ENCODE results near the gene DGCR2. TPM values are rescaled to one million over a fixed set of nuclear protein-coding genes. Genes with fewer than 3 reads are reported as not detected.
A peak's percentile ranks its signal among the peaks of the same experiment; 100 is the strongest.

Gene DGCR2
- total RNA-seq, 1 experiment from 2014 or later = 18.6 TPM

GRCh38 chr22:19070397-19071169 lies 51.6 kb downstream of the DGCR2 start:
- Histone ChIP-seq H2AFZ (ENCODE audit: low read length) (no peak overlapping the region), H3K4me2 (ENCODE audit: low read depth, low read length, poor library complexity, severe bottlenecking) (no peak overlapping the region), H3K9me2 (replicated peaks; ENCODE audit: insufficient read depth, low read length) (no peaks in the 10 kb centered on the region), H4K20me1 (ENCODE audit: insufficient read depth, low read depth, low read length) (peaks cover 7% of the 10 kb centered on the region; the same call in 1 of the 2 replicates), H3K27ac (ENCODE audit: low read length) (peak overlapping the region; percentile 81; the same call in 1 of the 2 replicates), H3K4me3 (ENCODE audit: low read length) (no peak overlapping the region), H3K27me3 (ENCODE audit: low read length) (no peaks in the 10 kb centered on the region), H3K4me1 (ENCODE audit: low read length) (peaks cover 16% of the 10 kb centered on the region), H3K36me3 (ENCODE audit: insufficient read depth, low read length) (peaks cover 4% of the 10 kb centered on the region; the same call in 1 of the 2 replicates), H3K79me2 (ENCODE audit: low read length) (peaks cover 50% of the 10 kb centered on the region), H3K9ac (ENCODE audit: low read length) (no peak overlapping the region), H3K9me3 (ENCODE audit: low read length) (no peaks in the 10 kb centered on the region)
- no peak for DNase-seq

DNA sequence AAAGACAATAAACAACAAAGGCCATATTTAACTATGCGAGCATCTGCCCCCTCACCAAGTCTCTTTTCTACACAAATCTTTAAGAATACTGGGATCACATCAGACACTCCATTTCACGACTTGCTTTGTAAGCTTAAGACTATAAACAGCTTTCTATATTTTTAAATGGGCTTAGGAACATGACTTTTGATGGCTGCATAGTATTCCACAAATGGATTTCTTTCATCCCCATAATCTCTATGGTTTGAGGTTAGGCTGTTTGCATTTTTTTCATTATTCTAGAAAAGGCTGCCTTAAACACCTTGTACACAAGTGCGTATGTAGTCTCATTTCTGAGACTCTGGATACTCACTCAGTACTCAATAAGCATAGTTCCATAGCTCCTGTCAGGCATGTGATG lies 52.8 kb downstream of the DGCR2 start:
- Histone ChIP-seq H3K36me3 (ENCODE audit: insufficient read depth, low read length) (peaks cover 4% of the 10 kb centered on the region; the same call in 1 of the 2 replicates), H3K9me3 (ENCODE audit: low read length) (no peaks in the 10 kb centered on the region), H4K20me1 (ENCODE audit: insufficient read depth, low read depth, low read length) (peaks cover 7% of the 10 kb centered on the region; the same call in 1 of the 2 replicates), H3K4me2 (ENCODE audit: low read depth, low read length, poor library complexity, severe bottlenecking) (peak overlapping the region; percentile 38), H3K79me2 (ENCODE audit: low read length) (peaks cover 43% of the 10 kb centered on the region), H3K9ac (ENCODE audit: low read length) (no peak overlapping the region), H2AFZ (ENCODE audit: low read length) (no peak overlapping the region), H3K4me3 (ENCODE audit: low read length) (no peak overlapping the region), H3K27me3 (ENCODE audit: low read length) (no peaks in the 10 kb centered on the region), H3K9me2 (replicated peaks; ENCODE audit: insufficient read depth, low read length) (no peaks in the 10 kb centered on the region), H3K27ac (ENCODE audit: low read length) (peak overlapping the region; percentile 81), H3K4me1 (ENCODE audit: low read length) (peaks cover 16% of the 10 kb centered on the region)
- DNase-seq = no peak

- peak overlapping the region; percentile 81 for H3K27ac ChIP-seq (ENCODE audit: low read length)
These were observed 53.4 kb downstream of the DGCR2 start for GRCh38 chr22:19068784-19069271.

DNA sequence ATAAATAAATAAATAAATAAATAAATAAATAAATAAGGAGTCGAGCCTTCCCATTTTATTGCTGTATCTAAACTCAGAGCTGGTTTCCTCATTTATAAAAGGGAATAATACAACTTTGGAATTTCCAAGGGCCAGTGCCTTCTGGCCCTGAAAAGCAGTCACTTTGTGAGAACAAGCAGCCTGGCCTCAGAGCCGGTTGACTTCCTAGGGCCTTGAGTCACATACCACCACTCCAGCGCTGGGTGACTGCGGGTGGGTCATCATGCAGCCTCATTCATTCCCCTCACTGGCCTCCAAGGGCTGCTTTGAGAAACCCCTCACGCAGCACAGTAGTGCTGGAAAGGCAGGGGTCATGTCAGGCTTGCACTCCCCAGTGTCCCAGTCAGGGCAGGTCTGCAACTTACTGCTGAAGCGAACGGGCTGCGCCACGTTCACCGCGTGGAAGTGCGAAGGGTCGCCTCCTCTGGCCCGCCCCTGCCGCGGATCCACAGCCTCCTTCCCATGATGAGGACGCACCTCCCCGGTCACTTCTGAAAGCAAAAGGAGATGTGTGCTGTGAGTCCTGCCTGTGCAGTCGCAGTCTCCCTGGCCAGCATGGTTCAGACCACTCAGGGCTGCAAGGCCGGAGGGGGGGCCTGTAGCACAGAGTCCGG lies 54.4 kb downstream of the DGCR2 start:
- peaks cover 7% of the 10 kb centered on the region; the same call in 1 of the 2 replicates for H4K20me1 ChIP-seq (ENCODE audit: insufficient read depth, low read depth, low read length)
- H3K36me3 ChIP-seq (ENCODE audit: insufficient read depth, low read length) = peaks cover 4% of the 10 kb centered on the region; the same call in 1 of the 2 replicates
- H3K9ac ChIP-seq (ENCODE audit: low read length) = no peak overlapping the region

More at GRCh38 chr22:19068784-19069271, 53.4 kb downstream of the DGCR2 start:
- H3K79me2 ChIP-seq (ENCODE audit: low read length) = peaks cover 40% of the 10 kb centered on the region
- peak overlapping the region; percentile 42 for H3K9ac ChIP-seq (ENCODE audit: low read length)
- H3K27me3 ChIP-seq (ENCODE audit: low read length) = no peaks in the 10 kb centered on the region
- H3K4me1 ChIP-seq (ENCODE audit: low read length) = peaks cover 16% of the 10 kb centered on the region
- H3K9me2 ChIP-seq (replicated peaks; ENCODE audit: insufficient read depth, low read length) = no peaks in the 10 kb centered on the region
- peak overlapping the region; percentile 25; the same call in 1 of the 2 replicates for H3K4me3 ChIP-seq (ENCODE audit: low read length)
- peaks cover 4% of the 10 kb centered on the region; the same call in 1 of the 2 replicates for H3K36me3 ChIP-seq (ENCODE audit: insufficient read depth, low read length)
- H2AFZ ChIP-seq (ENCODE audit: low read length) = no peak overlapping the region
- peaks cover 7% of the 10 kb centered on the region; the same call in 1 of the 2 replicates for H4K20me1 ChIP-seq (ENCODE audit: insufficient read depth, low read depth, low read length)
- H3K4me2 ChIP-seq (ENCODE audit: low read depth, low read length, poor library complexity, severe bottlenecking) = peak overlapping the region; percentile 38
- no peaks in the 10 kb centered on the region for H3K9me3 ChIP-seq (ENCODE audit: low read length)
- peak; percentile 78 for DNase-seq

GRCh38 chr22:19066531-19067271 lies 55.5 kb downstream of the DGCR2 start:
- Histone ChIP-seq H3K79me2 (ENCODE audit: low read length) (peaks cover 23% of the 10 kb centered on the region), H3K9ac (ENCODE audit: low read length) (no peak overlapping the region), H3K9me3 (ENCODE audit: low read length) (no peaks in the 10 kb centered on the region), H3K9me2 (replicated peaks; ENCODE audit: insufficient read depth, low read length) (no peaks in the 10 kb centered on the region), H3K27ac (ENCODE audit: low read length) (no peak overlapping the region), H4K20me1 (ENCODE audit: insufficient read depth, low read depth, low read length) (peaks cover 7% of the 10 kb centered on the region; the same call in 1 of the 2 replicates), H3K4me3 (ENCODE audit: low read length) (no peak overlapping the region), H3K4me2 (ENCODE audit: low read depth, low read length, poor library complexity, severe bottlenecking) (no peak overlapping the region), H3K27me3 (ENCODE audit: low read length) (no peaks in the 10 kb centered on the region), H2AFZ (ENCODE audit: low read length) (no peak overlapping the region), H3K4me1 (ENCODE audit: low read length) (peaks cover 16% of the 10 kb centered on the region), H3K36me3 (ENCODE audit: insufficient read depth, low read length) (peaks cover 4% of the 10 kb centered on the region; the same call in 1 of the 2 replicates)
- no peak for DNase-seq

More for the DNA sequence above, 54.4 kb downstream of the DGCR2 start:
- Histone ChIP-seq H3K4me2 (ENCODE audit: low read depth, low read length, poor library complexity, severe bottlenecking) (no peak overlapping the region), H3K27me3 (ENCODE audit: low read length) (no peaks in the 10 kb centered on the region), H3K9me2 (replicated peaks; ENCODE audit: insufficient read depth, low read length) (no peaks in the 10 kb centered on the region), H3K4me3 (ENCODE audit: low read length) (no peak overlapping the region), H3K4me1 (ENCODE audit: low read length) (peaks cover 16% of the 10 kb centered on the region), H3K9me3 (ENCODE audit: low read length) (no peaks in the 10 kb centered on the region), H3K79me2 (ENCODE audit: low read length) (peaks cover 30% of the 10 kb centered on the region), H3K27ac (ENCODE audit: low read length) (peak overlapping the region; percentile 81), H2AFZ (ENCODE audit: low read length) (no peak overlapping the region)
- DNase-seq = no peak

DNA sequence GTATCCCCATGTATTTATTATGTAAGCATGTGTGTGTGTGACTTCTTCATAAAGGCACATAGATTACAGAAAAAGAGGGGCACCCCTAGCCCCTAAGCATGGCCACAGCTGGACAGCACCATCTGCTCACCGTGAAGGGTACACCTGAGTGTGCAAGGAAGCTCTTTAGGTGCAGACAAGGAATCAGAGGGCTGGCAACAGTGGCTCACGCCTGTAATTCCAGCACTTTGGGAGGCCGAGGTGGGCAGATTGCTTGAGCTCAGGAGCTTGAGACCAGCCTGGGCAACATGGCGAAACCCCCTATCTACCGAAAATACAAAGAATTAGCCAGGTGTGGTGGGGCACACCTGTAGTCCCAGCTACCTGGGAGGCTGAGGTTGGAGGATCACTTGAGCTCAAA lies 56.3 kb downstream of the DGCR2 start:
- no peak overlapping the region for H3K4me2 ChIP-seq (ENCODE audit: low read depth, low read length, poor library complexity, severe bottlenecking)
- H3K4me3 ChIP-seq (ENCODE audit: low read length) = no peak overlapping the region
- no peaks in the 10 kb centered on the region for H3K27me3 ChIP-seq (ENCODE audit: low read length)
- no peak for DNase-seq
- peaks cover 17% of the 10 kb centered on the region for H3K79me2 ChIP-seq (ENCODE audit: low read length)
- peaks cover 4% of the 10 kb centered on the region; the same call in 1 of the 2 replicates for H3K36me3 ChIP-seq (ENCODE audit: insufficient read depth, low read length)
- no peaks in the 10 kb centered on the region for H3K9me3 ChIP-seq (ENCODE audit: low read length)
- H4K20me1 ChIP-seq (ENCODE audit: insufficient read depth, low read depth, low read length) = peaks cover 7% of the 10 kb centered on the region; the same call in 1 of the 2 replicates
- H2AFZ ChIP-seq (ENCODE audit: low read length) = no peak overlapping the region
- H3K27ac ChIP-seq (ENCODE audit: low read length) = no peak overlapping the region
- no peak overlapping the region for H3K9ac ChIP-seq (ENCODE audit: low read length)
- H3K9me2 ChIP-seq (replicated peaks; ENCODE audit: insufficient read depth, low read length) = no peaks in the 10 kb centered on the region
- peaks cover 16% of the 10 kb centered on the region for H3K4me1 ChIP-seq (ENCODE audit: low read length)

DNA sequence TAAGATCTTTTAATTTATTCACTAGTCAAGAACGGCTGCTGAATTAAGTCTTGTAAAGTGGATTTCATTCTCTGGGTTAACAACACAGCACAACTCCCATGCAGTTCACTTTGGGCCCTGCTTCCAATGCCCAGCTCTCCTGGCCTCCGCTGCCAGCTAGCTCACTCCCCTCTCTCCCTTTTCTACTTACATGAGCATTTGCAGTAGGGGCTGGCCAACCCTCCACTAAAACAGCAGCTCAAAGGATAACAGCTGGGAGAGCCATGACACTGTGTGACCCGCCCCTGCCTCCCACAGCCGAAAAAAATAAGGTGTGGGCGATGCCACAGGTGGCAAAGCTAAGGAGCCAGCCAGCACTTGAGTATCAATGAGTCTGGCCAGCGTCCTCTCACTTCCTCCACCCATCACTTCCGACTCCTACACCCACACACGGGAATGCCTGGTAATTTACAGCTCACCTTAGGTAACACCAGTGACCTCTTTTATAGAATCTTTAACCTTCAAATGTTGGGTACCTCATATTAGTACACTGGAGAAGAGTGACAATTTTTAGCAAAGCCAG lies 56.8 kb downstream of the DGCR2 start:
- H3K9me2 ChIP-seq (replicated peaks; ENCODE audit: insufficient read depth, low read length) = no peaks in the 10 kb centered on the region
- no peak overlapping the region for H3K4me2 ChIP-seq (ENCODE audit: low read depth, low read length, poor library complexity, severe bottlenecking)
- H3K36me3 ChIP-seq (ENCODE audit: insufficient read depth, low read length) = peaks cover 4% of the 10 kb centered on the region; the same call in 1 of the 2 replicates

More for the DNA sequence above, 56.8 kb downstream of the DGCR2 start:
- Histone ChIP-seq H3K9me3 (ENCODE audit: low read length) (no peaks in the 10 kb centered on the region), H3K27ac (ENCODE audit: low read length) (no peak overlapping the region), H3K79me2 (ENCODE audit: low read length) (peaks cover 16% of the 10 kb centered on the region), H4K20me1 (ENCODE audit: insufficient read depth, low read depth, low read length) (peaks cover 7% of the 10 kb centered on the region; the same call in 1 of the 2 replicates), H3K4me3 (ENCODE audit: low read length) (no peak overlapping the region), H3K27me3 (ENCODE audit: low read length) (no peaks in the 10 kb centered on the region), H3K9ac (ENCODE audit: low read length) (no peak overlapping the region), H2AFZ (ENCODE audit: low read length) (no peak overlapping the region), H3K4me1 (ENCODE audit: low read length) (peaks cover 16% of the 10 kb centered on the region)
- DNase-seq = no peak

Data from Karpas-422 (cell line).